OCI-LY3 (cell line): ENCODE measurements around the gene MPHOSPH6.

ENCODE experiments used
- EZH2phosphoT487 ChIP-seq: fragments of 200-600 bp; shearing (Covaris generic); IDR thresholded peaks from 2 replicates; pipeline ENCODE4 v1.6.1; 2018; ENCODE audit warnings: antibody characterized with exemption, mixed run types, low read depth
- TF ChIP-seq, protein P1 (sequence below): fragments of 200-600, 300-600 bp; sonication (generic); IDR thresholded peaks from 2 replicates; pipeline ENCODE4 v1.5.1; 2014; ENCODE audit warnings: antibody characterized with exemption, low read length, low read depth

GRCh38 chr16:82156761-82157533 is 13.1 kb downstream of the MPHOSPH6 start:
- TF ChIP-seq, protein P1, sequence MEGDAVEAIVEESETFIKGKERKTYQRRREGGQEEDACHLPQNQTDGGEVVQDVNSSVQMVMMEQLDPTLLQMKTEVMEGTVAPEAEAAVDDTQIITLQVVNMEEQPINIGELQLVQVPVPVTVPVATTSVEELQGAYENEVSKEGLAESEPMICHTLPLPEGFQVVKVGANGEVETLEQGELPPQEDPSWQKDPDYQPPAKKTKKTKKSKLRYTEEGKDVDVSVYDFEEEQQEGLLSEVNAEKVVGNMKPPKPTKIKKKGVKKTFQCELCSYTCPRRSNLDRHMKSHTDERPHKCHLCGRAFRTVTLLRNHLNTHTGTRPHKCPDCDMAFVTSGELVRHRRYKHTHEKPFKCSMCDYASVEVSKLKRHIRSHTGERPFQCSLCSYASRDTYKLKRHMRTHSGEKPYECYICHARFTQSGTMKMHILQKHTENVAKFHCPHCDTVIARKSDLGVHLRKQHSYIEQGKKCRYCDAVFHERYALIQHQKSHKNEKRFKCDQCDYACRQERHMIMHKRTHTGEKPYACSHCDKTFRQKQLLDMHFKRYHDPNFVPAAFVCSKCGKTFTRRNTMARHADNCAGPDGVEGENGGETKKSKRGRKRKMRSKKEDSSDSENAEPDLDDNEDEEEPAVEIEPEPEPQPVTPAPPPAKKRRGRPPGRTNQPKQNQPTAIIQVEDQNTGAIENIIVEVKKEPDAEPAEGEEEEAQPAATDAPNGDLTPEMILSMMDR: no peak
- no peak for TF ChIP-seq EZH2phosphoT487
